ENCODE measurements around the gene HOXC4. TPM values are rescaled to one million over a fixed set of nuclear protein-coding genes. Genes with fewer than 3 reads are reported as not detected.
A peak's percentile ranks its signal among the peaks of the same experiment; 100 is the strongest.

HOXC4 gene
- not detected in 2 replicates for total RNA-seq

DNA sequence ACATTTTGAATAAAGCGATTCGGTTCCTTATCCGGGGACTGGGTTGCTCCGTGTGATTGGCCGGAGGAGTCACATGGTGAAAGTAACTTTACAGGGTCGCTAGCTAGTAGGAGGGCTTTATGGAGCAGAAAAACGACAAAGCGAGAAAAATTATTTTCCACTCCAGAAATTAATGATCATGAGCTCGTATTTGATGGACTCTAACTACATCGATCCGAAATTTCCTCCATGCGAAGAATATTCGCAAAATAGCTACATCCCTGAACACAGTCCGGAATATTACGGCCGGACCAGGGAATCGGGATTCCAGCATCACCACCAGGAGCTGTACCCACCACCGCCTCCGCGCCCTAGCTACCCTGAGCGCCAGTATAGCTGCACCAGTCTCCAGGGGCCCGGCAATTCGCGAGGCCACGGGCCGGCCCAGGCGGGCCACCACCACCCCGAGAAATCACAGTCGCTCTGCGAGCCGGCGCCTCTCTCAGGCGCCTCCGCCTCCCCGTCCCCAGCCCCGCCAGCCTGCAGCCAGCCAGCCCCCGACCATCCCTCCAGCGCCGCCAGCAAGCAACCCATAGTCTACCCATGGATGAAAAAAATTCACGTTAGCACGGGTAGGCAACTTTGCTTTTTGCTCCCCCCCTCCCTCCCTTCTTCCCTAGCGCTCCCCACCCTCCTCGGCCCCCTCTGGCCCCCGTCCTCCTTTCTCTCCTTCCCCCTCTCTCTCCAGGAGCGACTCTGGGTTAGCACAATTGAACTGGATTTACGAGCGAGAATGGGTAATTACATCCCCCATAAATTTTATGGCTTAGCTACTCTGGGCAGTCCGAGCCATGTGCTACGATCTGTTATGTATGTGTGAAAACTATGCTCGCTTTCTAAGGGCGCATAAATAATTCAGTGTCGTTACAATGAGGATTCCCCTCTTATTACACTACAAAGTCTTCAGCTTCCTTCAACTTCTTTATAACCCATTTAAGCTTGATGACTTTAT is at the start of gene HOXC4:
Gene HOXC4, plus strand, starts transcription at position 85 of the 991 bp plus-strand sequence. Its CDS starts 88 bp downstream, at position 173.
- DNase-seq (ENCODE audit: low read depth) (no peak), FAIRE-seq (no peak)
- H3K4me3 ChIP-seq (ENCODE audit: low read depth, low read length) = no peak within 1 kb of the TSS
- H3K36me3 ChIP-seq (ENCODE audit: control insufficient read depth, insufficient read depth, low read length) = no peaks in the 10 kb centered on the region
- no peak for TF ChIP-seq CTCF (IDR thresholded peaks at IDR 0.05; ENCODE audit: insufficient read depth, low read length, severe bottlenecking)
- peaks cover 64% of the 10 kb centered on the region for H3K27me3 ChIP-seq (ENCODE audit: control insufficient read depth, insufficient read depth, low read length)

DNA sequence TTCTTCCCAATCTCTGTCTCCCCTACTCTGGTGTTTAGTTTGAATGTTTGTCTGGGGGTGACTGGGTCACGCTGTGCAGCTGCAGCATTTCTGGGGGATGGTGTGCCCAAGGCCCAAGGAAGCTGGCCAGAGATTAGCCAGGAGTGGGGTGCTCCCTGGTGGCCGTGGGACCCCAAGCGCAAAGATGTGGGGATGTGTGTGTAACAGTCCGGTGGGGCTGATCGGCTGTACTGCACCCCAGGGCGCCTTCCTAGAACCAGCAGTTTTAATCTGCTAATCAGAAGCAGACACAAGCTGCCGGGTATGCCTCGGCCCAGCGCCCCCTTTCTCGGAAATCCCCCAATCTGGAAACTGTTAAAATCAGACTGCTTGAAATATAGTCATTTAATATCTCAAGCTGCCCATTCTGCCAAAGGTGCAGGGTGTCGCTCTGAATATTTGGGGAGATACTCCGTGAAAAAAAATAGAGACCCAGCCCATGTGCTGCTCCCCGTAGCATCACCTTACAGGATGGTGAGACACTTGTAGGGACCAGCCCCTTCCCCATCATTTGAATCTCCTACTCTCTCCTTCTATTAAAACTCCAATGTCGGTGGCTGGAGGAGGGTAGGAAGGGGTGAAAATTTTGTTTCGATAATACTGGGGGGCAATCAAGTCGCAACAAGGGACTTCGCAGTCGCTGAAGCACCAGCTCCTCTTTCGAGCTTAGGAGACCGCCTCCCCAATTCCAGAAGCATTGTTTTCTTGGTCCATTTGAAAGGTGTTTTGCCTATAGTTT is 49.4 kb upstream of the HOXC4 start:
- TF ChIP-seq CTCF (IDR thresholded peaks at IDR 0.05; ENCODE audit: insufficient read depth, low read length, severe bottlenecking) = no peak
- Histone ChIP-seq H3K27me3 (ENCODE audit: control insufficient read depth, insufficient read depth, low read length) (peaks cover 86% of the 10 kb centered on the region), H3K4me3 (ENCODE audit: low read depth, low read length) (no peak overlapping the region), H3K36me3 (ENCODE audit: control insufficient read depth, insufficient read depth, low read length) (no peaks in the 10 kb centered on the region)
- no peak for DNase-seq (ENCODE audit: low read depth)
- no peak for FAIRE-seq

- DNase-seq (ENCODE audit: low read depth) (no peak), FAIRE-seq (no peak)
- no peak overlapping the region for H3K4me3 ChIP-seq (ENCODE audit: low read depth, low read length)
- TF ChIP-seq CTCF (IDR thresholded peaks at IDR 0.05; ENCODE audit: insufficient read depth, low read length, severe bottlenecking) = no peak
- no peaks in the 10 kb centered on the region for H3K36me3 ChIP-seq (ENCODE audit: control insufficient read depth, insufficient read depth, low read length)
- H3K27me3 ChIP-seq (ENCODE audit: control insufficient read depth, insufficient read depth, low read length) = peaks cover 88% of the 10 kb centered on the region
These were observed 48.6 kb upstream of the HOXC4 start for GRCh38 chr12:54004841-54005530.

- FAIRE-seq (no peak), DNase-seq (ENCODE audit: low read depth) (no peak)
- Histone ChIP-seq H3K36me3 (ENCODE audit: control insufficient read depth, insufficient read depth, low read length) (no peaks in the 10 kb centered on the region), H3K27me3 (ENCODE audit: control insufficient read depth, insufficient read depth, low read length) (peaks cover 88% of the 10 kb centered on the region), H3K4me3 (ENCODE audit: low read depth, low read length) (no peak overlapping the region)
- no peak for TF ChIP-seq CTCF (IDR thresholded peaks at IDR 0.05; ENCODE audit: insufficient read depth, low read length, severe bottlenecking)
These were observed 48.1 kb upstream of the HOXC4 start for GRCh38 chr12:54005531-54005852.

DNA sequence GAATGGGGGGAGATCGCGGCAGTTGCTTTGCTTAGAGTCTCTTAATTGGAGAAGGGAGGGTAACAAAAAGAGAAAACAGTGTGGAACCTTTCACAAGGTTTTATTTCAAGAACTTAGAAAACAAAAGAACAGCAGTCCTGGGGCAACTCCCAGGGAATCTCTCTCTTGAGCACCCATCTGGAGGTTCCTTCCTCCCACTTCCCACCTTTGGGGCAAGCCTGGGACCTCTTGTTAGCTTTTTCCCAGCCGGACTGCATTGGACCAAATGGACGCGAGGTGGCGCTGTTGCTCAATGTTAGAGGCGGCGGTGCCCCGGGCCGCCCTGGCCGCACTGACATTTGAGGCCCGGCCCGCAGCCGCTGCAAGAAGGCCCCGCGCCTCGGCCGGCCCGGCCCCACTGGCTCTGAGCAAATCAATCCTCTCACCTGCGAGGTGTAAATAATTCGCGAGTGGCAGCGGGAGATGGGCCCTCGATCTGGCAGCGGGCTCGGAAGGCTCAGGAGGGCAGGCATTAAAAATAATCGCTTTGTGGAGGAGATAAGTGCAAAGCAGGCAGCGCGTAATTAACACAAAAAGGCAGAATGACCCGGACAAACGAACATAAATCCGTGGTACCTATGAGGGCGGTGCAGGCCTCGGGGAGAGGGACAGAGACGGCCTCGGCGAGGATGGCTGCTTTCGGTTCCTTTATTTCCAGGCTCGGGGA is 47.6 kb upstream of the HOXC4 start:
- FAIRE-seq = no peak
- Histone ChIP-seq H3K4me3 (ENCODE audit: low read depth, low read length) (peak overlapping the region; percentile 5), H3K27me3 (ENCODE audit: control insufficient read depth, insufficient read depth, low read length) (peaks cover 87% of the 10 kb centered on the region), H3K36me3 (ENCODE audit: control insufficient read depth, insufficient read depth, low read length) (no peaks in the 10 kb centered on the region)
- peak; percentile 46 for DNase-seq (ENCODE audit: low read depth)
- peak; percentile 91 for TF ChIP-seq CTCF (IDR thresholded peaks at IDR 0.05; ENCODE audit: insufficient read depth, low read length, severe bottlenecking)
